IMR-90 (cell line): ENCODE measurements around the gene CTNNBIP1. TPM values are rescaled to one million over a fixed set of nuclear protein-coding genes. Genes with fewer than 3 reads are reported as not detected.

Experiments used
- ATAC-seq: fragments of 200-7000 bp; cut with Tn5 transposase; 2 replicates; pipeline ENCODE4 v1.9.1; 2020; ENCODE audit warnings: low read depth, mild to moderate bottlenecking, moderate library complexity
- BruUV-seq: library from RNA; stranded (reverse); fragments of 400-500 nt; replicated peaks from 2 replicates; lab custom pipeline; 2021; lab: Mats Ljungman, UMichigan
- CTCF ChIA-PET: fragments of 300-600 bp; formaldehyde crosslinking; extraction: SDS; loops from one replicate; lab custom pipeline; 2021; ENCODE audit warnings: antibody characterized with exemption; lab: Yijun Ruan, JAX
- POLR2A ChIA-PET: fragments of 300-600 bp; sonication (Branson Sonifier 250); formaldehyde crosslinking; loops from one replicate; lab custom pipeline; 2022; ENCODE audit warnings: antibody characterized with exemption; ENCODE audit not compliant: unreplicated experiment; lab: Charles Lee
- DNase-seq: peaks from one replicate; pipeline ENCODE4 v3.0.0; 2013
- H2AFZ ChIP-seq: replicated peaks from 2 replicates; pipeline ENCODE3; 2013; ENCODE audit warnings: low read length, mild to moderate bottlenecking; ENCODE audit not compliant: poor library complexity
- H2AK5ac ChIP-seq: 2 replicates; pipeline ENCODE4 v1.6.1; 2013; ENCODE audit warnings: low read depth, low read length, inconsistent platforms
- H2AK9ac ChIP-seq: replicated peaks from 2 replicates; pipeline ENCODE3; 2013; ENCODE audit warnings: mild to moderate bottlenecking, low read depth, low read length, moderate library complexity; ENCODE audit not compliant: poor library complexity
- H2BK120ac ChIP-seq: 2 replicates; pipeline ENCODE4 v1.6.1; 2013; ENCODE audit warnings: low read depth, low read length, inconsistent platforms
- H2BK15ac ChIP-seq: 3 replicates; pipeline ENCODE4 v1.6.1; 2013; ENCODE audit warnings: low read depth, low read length, inconsistent platforms
- H2BK20ac ChIP-seq: 2 replicates; pipeline ENCODE4 v1.6.1; 2013; ENCODE audit warnings: low read depth, mild to moderate bottlenecking, inconsistent platforms, low read length, moderate library complexity
- H2BK5ac ChIP-seq: 2 replicates; pipeline ENCODE4 v1.6.1; 2013; ENCODE audit warnings: mild to moderate bottlenecking, low read depth, low read length, inconsistent platforms; ENCODE audit not compliant: poor library complexity, severe bottlenecking
- H3K14ac ChIP-seq: replicated peaks from 2 replicates; pipeline ENCODE4 v1.6.1; 2013; ENCODE audit warnings: low read depth, low read length, inconsistent platforms
- H3K18ac ChIP-seq: 2 replicates; pipeline ENCODE4 v1.6.1; 2013; ENCODE audit warnings: low read depth, low read length, control low read depth
- H3K23ac ChIP-seq: 2 replicates; pipeline ENCODE4 v1.6.1; 2013; ENCODE audit warnings: low read depth, low read length, inconsistent platforms
- H3K27ac ChIP-seq: 2 replicates; pipeline ENCODE4 v1.5.1; 2013; ENCODE audit warnings: mild to moderate bottlenecking, control low read depth, low read length; ENCODE audit not compliant: insufficient read depth
- H3K27me3 ChIP-seq: 2 replicates; pipeline ENCODE4 v1.6.1; 2013; ENCODE audit warnings: low read length; ENCODE audit not compliant: control insufficient read depth, insufficient read depth
- H3K36me3 ChIP-seq: 2 replicates; pipeline ENCODE4 v1.6.1; 2013; ENCODE audit warnings: low read length, mixed read lengths; ENCODE audit not compliant: control insufficient read depth, insufficient read depth
- H3K4ac ChIP-seq: 2 replicates; pipeline ENCODE4 v1.6.1; 2013; ENCODE audit warnings: low read depth, low read length, inconsistent platforms
- H3K4me1 ChIP-seq: 2 replicates; pipeline ENCODE4 v1.6.1; 2013; ENCODE audit warnings: low read length, mixed read lengths; ENCODE audit not compliant: control insufficient read depth, insufficient read depth
- H3K4me2 ChIP-seq: 2 replicates; pipeline ENCODE4 v1.6.1; 2013; ENCODE audit warnings: low read depth, mild to moderate bottlenecking, control low read depth, low read length, moderate library complexity
- H3K4me3 ChIP-seq: 2 replicates; pipeline ENCODE4 v1.5.1; 2013; ENCODE audit warnings: low read depth, mild to moderate bottlenecking, control low read depth, low read length, moderate library complexity; ENCODE audit not compliant: insufficient read depth
- H3K56ac ChIP-seq: 2 replicates; pipeline ENCODE4 v1.6.1; 2013; ENCODE audit warnings: low read length, inconsistent platforms; ENCODE audit not compliant: insufficient read depth; ENCODE audit errors: extremely low read depth
- H3K79me1 ChIP-seq, 2 experiments: 2 replicates each; pipeline ENCODE4 v1.6.1; 2013; ENCODE audit warnings: low read length in 2 of 2, inconsistent platforms in 1 of 2, low read depth in 1 of 2
- H3K9ac ChIP-seq: 2 replicates; pipeline ENCODE4 v1.6.1; 2013; ENCODE audit warnings: low read depth, low read length, control low read depth
- H3K9me1 ChIP-seq: 2 replicates; pipeline ENCODE4 v1.6.1; 2013; ENCODE audit warnings: low read length, inconsistent platforms; ENCODE audit not compliant: insufficient read depth
- H3K9me3 ChIP-seq: 2 replicates; pipeline ENCODE4 v1.6.1; 2013; ENCODE audit warnings: low read length; ENCODE audit not compliant: control insufficient read depth, insufficient read depth
- H4K20me1 ChIP-seq: 2 replicates; pipeline ENCODE4 v1.6.1; 2013; ENCODE audit warnings: low read length, inconsistent platforms; ENCODE audit not compliant: insufficient read depth
- H4K5ac ChIP-seq: 2 replicates; pipeline ENCODE4 v1.6.1; 2013; ENCODE audit warnings: mild to moderate bottlenecking, low read depth, low read length, control low read depth
- H4K8ac ChIP-seq, 2 experiments: 2 replicates each; pipeline ENCODE4 v1.6.1; 2013; ENCODE audit warnings: low read depth in 2 of 2, low read length in 2 of 2, control low read depth in 1 of 2, inconsistent platforms in 1 of 2
- H4K91ac ChIP-seq: 2 replicates; pipeline ENCODE4 v1.6.1; 2013; ENCODE audit warnings: low read depth, low read length, inconsistent platforms; ENCODE audit not compliant: insufficient read depth
- BHLHE40 ChIP-seq: fragments of 150-350 bp; IDR thresholded peaks from 2 replicates; pipeline ENCODE4 v1.6.1; 2016; ENCODE audit warnings: mild to moderate bottlenecking, low read depth, low read length
- CEBPB ChIP-seq: IDR thresholded peaks from 2 replicates; pipeline ENCODE4 v1.6.1; 2012; ENCODE audit warnings: low read depth, low read length, improper control_type of control experiment
- CHD1 ChIP-seq: IDR thresholded peaks from 2 replicates; pipeline ENCODE4 v1.6.1; 2012; ENCODE audit warnings: low read depth, low read length, improper control_type of control experiment
- CTCF ChIP-seq: conservative IDR thresholded peaks from 2 replicates; pipeline ENCODE4 v1.5.1; 2012; ENCODE audit warnings: mild to moderate bottlenecking, low read depth, low read length, improper control_type of control experiment
- ELK1 ChIP-seq: fragments of 150-350 bp; IDR thresholded peaks from 2 replicates; pipeline ENCODE4 v1.6.1; 2016; ENCODE audit warnings: low read depth, mild to moderate bottlenecking, low read length, moderate library complexity, borderline replicate concordance
- FOS ChIP-seq: fragments of 150-350 bp; IDR thresholded peaks from 2 replicates; pipeline ENCODE4 v1.6.1; 2016; ENCODE audit warnings: low read depth, low read length
- MAZ ChIP-seq: IDR thresholded peaks from 2 replicates; pipeline ENCODE4 v1.6.1; 2012; ENCODE audit warnings: low read depth, mild to moderate bottlenecking, low read length, improper control_type of control experiment, moderate library complexity, borderline replicate concordance
- MXI1 ChIP-seq: IDR thresholded peaks from 2 replicates; pipeline ENCODE4 v1.6.1; 2012; ENCODE audit warnings: low read depth, mild to moderate bottlenecking, low read length, moderate library complexity, borderline replicate concordance
- NFE2L2 ChIP-seq: fragments of 150-350 bp; IDR thresholded peaks from 2 replicates; pipeline ENCODE4 v1.6.1; 2016; ENCODE audit warnings: low read depth, mild to moderate bottlenecking, low read length
- POLR2A ChIP-seq: IDR thresholded peaks from 2 replicates; pipeline ENCODE4 v1.6.1; 2012; ENCODE audit warnings: mild to moderate bottlenecking, low read depth, low read length
- RCOR1 ChIP-seq: IDR thresholded peaks from 2 replicates; pipeline ENCODE4 v1.6.1; 2012; ENCODE audit warnings: mild to moderate bottlenecking, low read length, improper control_type of control experiment; ENCODE audit not compliant: insufficient replicate concordance
- RFX5 ChIP-seq: IDR thresholded peaks from 2 replicates; pipeline ENCODE4 v1.8.0; 2012; ENCODE audit warnings: low read depth, mild to moderate bottlenecking, low read length, moderate library complexity
- USF2 ChIP-seq: fragments of 150-350 bp; IDR thresholded peaks from 2 replicates; pipeline ENCODE4 v1.6.1; 2017; ENCODE audit warnings: mild to moderate bottlenecking, antibody characterized with exemption, low read length, low read depth
- WGBS, 2 experiments: methylation state at CpG; one replicate each; pipeline versions ENCODE4 v1.1.5 to v1.1.7; 2013; ENCODE audit warnings: missing lambda C conversion rate in 2 of 2; ENCODE audit not compliant: insufficient read length in 1 of 2; ENCODE audit errors: extremely low coverage in 2 of 2; 5-methylcytosine and 5-hydroxymethylcytosine counted together
- dilution Hi-C: fragments of 300-500 bp; cut with HindIII; formaldehyde crosslinking; loops from one replicate; pipeline ENCODE4 v1.14.3; 2018; ENCODE audit warnings: low sequenced_read_pairs; ENCODE audit not compliant: unreplicated experiment
- in situ Hi-C: fragments of 300-500 bp; cut with MboI; formaldehyde crosslinking; loops from 3 replicates; pipeline ENCODE4 v1.14.3; 2019; ENCODE audit warnings: low sequenced_read_pairs, inconsistent platforms, mixed read lengths
- intact Hi-C: fragments of 100-400 bp; cut with micrococcal nuclease; formaldehyde crosslinking; loops from 2 replicates; pipeline ENCODE4 v1.10.0; 2022
- polyA plus RNA-seq, 3 experiments: library from polyadenylated mRNA; depleted of rRNA; stranded (reverse); fragments of >200 nt; gene quantifications; 2 replicates each; pipeline ENCODE4 v1.2.3, GENCODE V29; 2012; ENCODE audit warnings: low replicate concordance in 1 of 3
- total RNA-seq: library from RNA; depleted of rRNA; stranded (reverse); fragments of >200 nt; gene quantifications from 2 replicates; pipeline ENCODE4 v1.2.3, GENCODE V29; 2012

The CTNNBIP1 gene
- total and polyA plus RNA-seq, 2 of the 4 experiments (the other 2 are of a cell fraction), result 24.7 to 28.5 TPM

- BruUV-seq, result no TSS peak
- H3K9ac ChIP-seq, result no peak overlapping the region
Observed at GRCh38 chr1:9820521-9820920, 89.5 kb downstream of the CTNNBIP1 start.

More at GRCh38 chr1:9820521-9820920, 89.5 kb downstream of the CTNNBIP1 start:
- no peak overlapping the region for H2AK5ac ChIP-seq
- H3K79me1 ChIP-seq, result peaks cover 19 to 51% of the 10 kb centered on the region in 2 experiments
- intact Hi-C loops (loop anchor here (5.0 kb wide), 1 partner anchor 38 kb away; no protein-coding TSS in a partner anchor), dilution Hi-C loops (no loop called here), in situ Hi-C loops (no loop called here)
- no peak for ATAC-seq
- H3K27me3 ChIP-seq, result no peaks in the 10 kb centered on the region
- no peak overlapping the region for H3K27ac ChIP-seq
- no peak overlapping the region for H2AFZ ChIP-seq
- TF ChIP-seq POLR2A (no peak), FOS (no peak), USF2 (no peak), ELK1 (no peak), CTCF (no peak), RCOR1 (no peak), BHLHE40 (no peak), MAZ (no peak), RFX5 (no peak), CEBPB (no peak), NFE2L2 (no peak), MXI1 (no peak), CHD1 (no peak)
- no peak overlapping the region for H3K56ac ChIP-seq
- ChIA-PET POLR2A (no interaction called here), CTCF (no interaction called here)
- no peaks in the 10 kb centered on the region for H3K9me3 ChIP-seq
- no peak overlapping the region for H2BK20ac ChIP-seq
- no peak overlapping the region for H4K91ac ChIP-seq
- no peak overlapping the region for H3K4ac ChIP-seq
- H3K18ac ChIP-seq, result no peak overlapping the region
- no peak overlapping the region for H3K4me2 ChIP-seq
- no peak overlapping the region for H2BK120ac ChIP-seq
- H4K20me1 ChIP-seq, result peaks cover 42% of the 10 kb centered on the region
- no peak overlapping the region for H3K23ac ChIP-seq
- H2BK5ac ChIP-seq, result no peak overlapping the region
- H2AK9ac ChIP-seq, result no peak overlapping the region
- H2BK15ac ChIP-seq, result no peak overlapping the region
- H3K4me3 ChIP-seq, result no peak overlapping the region
- no peak for DNase-seq
- no peak overlapping the region for H4K5ac ChIP-seq
- WGBS, 2 experiments, result no CpG with 5 or more reads among the region's 3 CpGs
- H4K8ac ChIP-seq, result no peak overlapping the region
- H3K14ac ChIP-seq, result no peak overlapping the region
- H3K36me3 ChIP-seq, result no peaks in the 10 kb centered on the region
- peaks cover 10% of the 10 kb centered on the region for H3K9me1 ChIP-seq
- 0 out of 2 replicates have a peak, but pooled peaks cover 4% of the 10 kb centered on the region for H3K4me1 ChIP-seq
